Skeletal muscle satellite cell (primary cell): ENCODE measurements around the gene RSKR.
A peak's percentile ranks its signal among the peaks of the same experiment; 100 is the strongest.

ENCODE experiments used
- H3K27me3 ChIP-seq: 2 replicates; pipeline ENCODE4 v1.7.0; 2013; ENCODE audit warnings: low read length; ENCODE audit not compliant: control insufficient read depth, insufficient read depth
- H3K36me3 ChIP-seq: 2 replicates; pipeline ENCODE4 v1.7.0; 2013; ENCODE audit warnings: mild to moderate bottlenecking, control low read depth, low read length; ENCODE audit not compliant: insufficient read depth
- H3K4me1 ChIP-seq: 2 replicates; pipeline ENCODE4 v1.7.0; 2013; ENCODE audit warnings: low read length; ENCODE audit not compliant: control insufficient read depth, insufficient read depth
- H3K4me2 ChIP-seq: 2 replicates; pipeline ENCODE4 v1.7.0; 2013; ENCODE audit warnings: mild to moderate bottlenecking, low read length
- H3K4me3 ChIP-seq: 2 replicates; pipeline ENCODE4 v1.7.0; 2013; ENCODE audit warnings: low read length
- H3K9ac ChIP-seq: 2 replicates; pipeline ENCODE4 v1.7.0; 2013; ENCODE audit warnings: mild to moderate bottlenecking, low read depth, low read length, moderate library complexity
- H3K9me3 ChIP-seq: replicated peaks from 2 replicates; pipeline ENCODE4 v1.7.0; 2013; ENCODE audit warnings: mild to moderate bottlenecking, control low read depth, low read length

The RSKR gene

DNA sequence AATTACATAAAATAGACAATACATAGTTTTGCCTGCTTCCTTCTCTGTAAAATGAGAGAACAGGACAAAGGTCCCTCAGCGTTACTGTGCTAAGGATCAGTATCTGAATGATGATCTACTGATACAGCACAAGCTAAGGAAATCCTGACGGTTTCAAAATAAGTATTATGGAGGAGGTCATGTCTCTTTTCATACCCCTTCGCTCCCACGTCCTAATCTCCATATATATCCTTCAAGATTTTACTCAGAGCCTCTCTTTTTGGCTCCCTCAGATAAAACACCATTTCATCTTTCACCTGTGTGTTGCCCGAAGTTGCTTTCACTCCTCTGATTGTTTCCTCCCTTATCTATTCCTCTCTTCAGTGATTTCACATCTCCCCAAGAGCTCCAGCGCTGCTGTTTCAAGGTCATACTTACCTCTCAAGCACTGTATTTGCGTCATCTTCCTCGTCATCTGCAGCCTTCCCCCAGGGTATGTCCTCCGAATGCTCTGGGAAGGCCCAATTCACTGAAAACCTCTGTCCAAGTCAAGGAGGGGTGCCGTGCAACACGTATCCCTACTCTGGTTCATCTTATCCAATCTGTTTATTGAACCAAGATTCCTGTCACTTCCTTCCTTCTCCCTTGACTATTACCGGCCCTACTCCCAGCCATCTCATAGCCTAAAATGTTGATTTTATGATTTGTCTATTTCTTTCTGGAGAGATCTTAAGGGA, 32.2 kb upstream of the RSKR start:
- H3K9me3 ChIP-seq = no peaks in the 10 kb centered on the region
- peak overlapping the region; percentile 94 for H3K4me2 ChIP-seq
- H3K4me3 ChIP-seq = no peak overlapping the region
- peaks cover 13% of the 10 kb centered on the region for H3K4me1 ChIP-seq
- no peaks in the 10 kb centered on the region for H3K27me3 ChIP-seq
- H3K36me3 ChIP-seq = peaks cover 27% of the 10 kb centered on the region
- peak overlapping the region; percentile 91 for H3K9ac ChIP-seq

DNA sequence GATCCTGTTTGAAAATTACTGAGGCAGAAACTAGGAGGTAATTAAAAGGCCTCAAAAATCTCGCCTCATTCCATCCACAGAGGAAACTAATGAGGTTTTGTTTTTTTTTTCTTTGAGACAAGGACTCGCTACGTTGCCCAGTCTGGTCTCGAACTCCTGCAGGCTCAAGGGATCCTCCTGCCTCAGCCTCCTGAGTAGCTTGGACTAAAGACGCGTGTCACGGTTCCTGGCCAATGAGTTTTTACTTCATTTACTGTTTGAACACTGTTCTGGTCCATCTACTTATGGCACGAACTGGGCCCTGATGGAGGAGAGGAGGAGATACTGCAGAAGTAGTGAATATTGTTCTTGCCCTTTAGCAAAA, 31.6 kb upstream of the RSKR start:
- H3K36me3 ChIP-seq = peaks cover 34% of the 10 kb centered on the region
- peak overlapping the region; percentile 85 for H3K4me3 ChIP-seq
- peaks cover 13% of the 10 kb centered on the region for H3K4me1 ChIP-seq
- H3K9ac ChIP-seq = peak overlapping the region; percentile 91
- H3K27me3 ChIP-seq = no peaks in the 10 kb centered on the region
- no peaks in the 10 kb centered on the region for H3K9me3 ChIP-seq
- peak overlapping the region; percentile 94 for H3K4me2 ChIP-seq

DNA sequence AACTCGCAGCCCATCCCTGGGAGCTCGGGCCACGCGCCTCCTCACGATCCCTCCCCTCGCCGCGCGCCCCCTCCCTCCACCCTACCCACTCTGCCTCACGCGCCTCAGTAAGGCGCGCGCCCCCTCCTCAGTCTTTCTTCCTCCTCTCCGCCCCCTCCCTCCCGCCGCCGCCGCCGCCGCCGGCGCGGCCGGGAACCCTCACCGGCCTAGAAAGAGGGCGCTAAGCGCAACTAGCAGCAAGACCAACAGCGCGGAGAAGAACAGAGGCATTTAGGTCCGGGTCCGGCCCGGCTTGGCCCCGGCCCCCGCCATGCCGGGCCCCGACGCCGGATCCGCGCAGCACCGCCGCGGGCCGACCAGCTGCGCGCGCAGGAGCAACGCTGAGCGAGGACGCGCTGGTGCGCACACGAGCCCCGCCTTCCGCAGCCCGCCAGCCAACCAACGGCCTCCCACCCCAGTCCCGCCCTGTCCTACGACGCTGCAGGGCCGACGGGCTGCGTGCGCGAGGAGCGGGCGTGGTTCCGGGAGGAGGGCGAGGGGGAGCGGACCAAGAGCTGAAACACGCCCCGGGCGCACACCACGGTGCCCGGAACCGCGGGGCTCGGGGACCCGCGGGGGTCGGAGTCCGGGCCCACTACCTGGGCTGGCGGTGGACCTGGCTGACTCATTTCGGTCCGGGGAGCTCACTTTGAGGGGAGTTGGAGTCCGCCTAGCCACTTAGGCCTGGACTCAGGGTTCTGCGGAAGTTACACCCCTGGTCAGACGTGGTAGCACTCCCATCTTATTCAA, 31.0 kb upstream of the RSKR start, which contains the start of gene BLTP2:
BLTP2 (minus strand) TSS at position 372 of the 789 bp plus-strand sequence; CDS start at position 270, 102 bp downstream.
- H3K4me3 ChIP-seq = peak within 1 kb of the TSS; percentile 85
- H3K4me2 ChIP-seq = peak within 1 kb of the TSS; percentile 94
- H3K36me3 ChIP-seq = peaks cover 37% of the 10 kb centered on the region
- no peaks in the 10 kb centered on the region for H3K27me3 ChIP-seq
- H3K9me3 ChIP-seq = no peaks in the 10 kb centered on the region
- H3K4me1 ChIP-seq = peaks cover 13% of the 10 kb centered on the region
- H3K9ac ChIP-seq = peak within 1 kb of the TSS; percentile 91

DNA sequence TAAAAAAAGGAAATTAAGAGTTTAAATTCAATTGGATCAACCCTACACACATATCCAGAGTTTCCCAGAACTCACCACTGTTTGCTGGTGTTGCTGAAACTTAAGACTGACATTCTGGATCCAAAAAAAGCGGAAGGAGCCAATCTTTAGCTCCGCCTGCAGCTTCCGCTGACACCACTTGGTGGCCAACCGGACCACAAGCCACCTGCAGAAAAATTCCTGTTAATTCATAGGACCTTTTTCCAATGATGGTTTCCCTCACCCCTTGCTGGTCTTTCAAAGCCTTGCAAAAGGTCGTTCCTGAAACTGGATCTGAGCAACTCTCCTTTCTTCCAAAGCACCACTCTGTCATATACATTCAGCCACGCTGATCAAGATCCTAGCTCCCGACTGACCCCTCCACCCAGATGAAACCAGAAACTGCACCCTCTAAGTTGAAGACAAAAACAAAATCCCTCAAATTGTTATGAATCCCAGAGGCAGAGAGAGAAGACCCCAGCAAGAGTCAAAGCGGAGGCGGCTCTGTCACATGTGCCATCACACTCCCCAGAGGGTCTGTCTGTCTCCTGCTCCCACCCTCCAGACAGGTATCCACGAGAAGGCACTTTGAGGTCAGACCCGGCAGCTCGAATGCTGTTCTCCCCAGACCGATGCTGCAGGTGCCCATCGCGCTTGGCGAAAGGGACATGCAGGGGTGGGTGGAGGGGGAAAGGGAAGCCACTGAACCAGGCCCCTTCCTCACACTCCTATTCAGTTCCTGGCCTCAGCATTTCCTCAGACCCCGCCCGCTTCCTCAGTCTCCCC, 30.2 kb upstream of the RSKR start:
- peak overlapping the region; percentile 91 for H3K9ac ChIP-seq
- peaks cover 44% of the 10 kb centered on the region for H3K36me3 ChIP-seq
- H3K9me3 ChIP-seq = no peaks in the 10 kb centered on the region
- H3K4me1 ChIP-seq = peaks cover 13% of the 10 kb centered on the region
- peak overlapping the region; percentile 94 for H3K4me2 ChIP-seq
- H3K4me3 ChIP-seq = peak overlapping the region; percentile 85
- no peaks in the 10 kb centered on the region for H3K27me3 ChIP-seq

DNA sequence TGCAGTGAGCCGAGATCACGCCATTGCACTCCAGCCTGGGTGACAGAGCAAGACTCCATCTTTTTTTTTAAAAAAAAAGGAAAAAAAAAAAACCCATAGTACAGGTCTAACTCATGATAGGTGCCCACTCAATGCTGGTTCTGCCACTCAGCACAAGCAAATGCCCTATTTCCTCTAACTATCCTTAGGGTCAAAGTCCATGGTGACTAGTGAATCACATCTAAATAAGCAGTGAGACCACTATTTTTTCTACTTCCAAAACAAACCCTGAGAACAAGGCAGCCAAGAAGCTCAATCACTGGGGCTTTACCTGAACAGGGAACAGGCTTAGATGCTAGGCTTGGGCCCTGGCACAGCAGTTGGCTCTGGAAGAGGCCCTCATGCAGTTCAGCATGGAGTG, 27.6 kb upstream of the RSKR start:
- H3K4me2 ChIP-seq = no peak overlapping the region
- H3K4me1 ChIP-seq = peaks cover 9% of the 10 kb centered on the region
- peaks cover 60% of the 10 kb centered on the region for H3K36me3 ChIP-seq
- H3K9me3 ChIP-seq = no peaks in the 10 kb centered on the region
- no peaks in the 10 kb centered on the region for H3K27me3 ChIP-seq
- H3K9ac ChIP-seq = no peak overlapping the region
- no peak overlapping the region for H3K4me3 ChIP-seq

DNA sequence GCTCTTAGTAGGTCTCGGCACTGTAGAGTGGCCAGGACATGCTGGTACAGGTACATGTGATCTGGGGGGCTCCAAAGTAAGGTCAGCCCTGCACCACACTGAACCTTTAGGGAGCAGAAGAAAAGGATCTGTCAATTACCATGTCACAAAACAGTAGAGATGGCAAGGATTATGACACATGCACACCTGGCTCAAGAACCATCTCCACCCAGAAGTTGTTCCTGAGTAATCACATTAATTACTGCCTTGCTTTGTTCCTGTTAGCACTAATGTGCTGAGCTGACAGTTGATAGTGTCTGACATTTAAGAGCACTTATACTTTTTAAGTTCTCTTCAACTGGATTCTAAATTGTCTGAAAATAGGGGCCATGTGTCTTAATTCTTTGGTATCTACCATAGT, 21.5 kb upstream of the RSKR start:
- no peaks in the 10 kb centered on the region for H3K4me1 ChIP-seq
- H3K36me3 ChIP-seq = peaks cover 85% of the 10 kb centered on the region
- H3K9ac ChIP-seq = no peak overlapping the region
- H3K27me3 ChIP-seq = no peaks in the 10 kb centered on the region
- H3K4me3 ChIP-seq = no peak overlapping the region
- no peaks in the 10 kb centered on the region for H3K9me3 ChIP-seq
- H3K4me2 ChIP-seq = no peak overlapping the region

DNA sequence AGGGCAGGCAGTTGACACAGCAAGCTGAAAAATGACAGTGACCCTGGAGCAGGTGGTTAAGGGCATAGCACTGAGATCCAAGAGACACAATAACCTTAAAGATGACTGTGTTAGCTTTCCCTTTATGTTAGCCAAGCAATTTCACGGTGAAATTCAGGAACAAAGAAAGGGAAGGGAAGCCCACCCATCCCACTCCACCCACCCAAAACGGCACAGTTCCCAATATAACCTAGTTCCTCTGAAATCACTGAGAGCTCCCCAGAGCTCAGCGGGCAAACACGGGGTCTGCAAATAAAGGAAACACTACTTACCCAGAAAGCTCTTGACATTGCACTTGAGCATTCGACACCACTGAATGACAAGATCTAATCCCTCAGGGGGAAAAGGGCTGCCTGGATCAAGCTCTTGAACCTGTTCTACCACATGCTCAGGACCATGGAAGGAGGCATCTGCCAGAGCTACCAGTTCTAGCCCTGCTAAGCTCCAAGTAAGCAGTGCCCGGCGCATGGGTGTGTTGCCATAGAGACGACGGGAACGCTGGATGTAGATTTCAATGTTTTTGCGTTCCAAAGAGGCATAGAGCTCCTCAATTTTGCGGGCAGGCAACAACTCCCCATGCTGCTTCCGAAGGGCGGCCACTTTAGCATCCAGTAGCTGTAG, 20.4 kb upstream of the RSKR start:
- Histone ChIP-seq H3K4me1 (no peaks in the 10 kb centered on the region), H3K9ac (no peak overlapping the region), H3K4me3 (no peak overlapping the region), H3K9me3 (no peaks in the 10 kb centered on the region), H3K27me3 (no peaks in the 10 kb centered on the region), H3K36me3 (peaks cover 79% of the 10 kb centered on the region), H3K4me2 (no peak overlapping the region)

DNA sequence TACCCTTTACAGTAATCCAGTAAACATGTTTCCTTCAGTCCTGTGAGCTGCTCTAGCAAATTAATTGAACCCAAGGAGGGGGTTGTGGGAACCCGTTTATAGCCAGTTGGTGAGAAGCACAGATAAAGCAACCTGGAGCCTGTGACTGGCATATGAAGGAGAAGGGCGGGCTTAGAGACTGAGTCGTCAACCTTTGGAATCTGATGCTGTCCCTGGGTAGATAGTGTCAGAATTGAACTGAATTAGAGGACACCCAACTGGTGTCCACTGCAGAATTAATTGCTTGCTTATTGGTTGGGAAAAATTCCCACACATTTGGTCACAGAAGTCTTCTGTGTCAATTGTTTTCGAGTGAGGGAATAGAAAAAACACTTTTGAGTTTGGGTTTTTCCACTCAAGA, 12.8 kb upstream of the RSKR start:
- Histone ChIP-seq H3K36me3 (peaks cover 60% of the 10 kb centered on the region), H3K4me2 (no peak overlapping the region), H3K4me1 (no peaks in the 10 kb centered on the region), H3K9me3 (no peaks in the 10 kb centered on the region), H3K9ac (no peak overlapping the region), H3K27me3 (no peaks in the 10 kb centered on the region), H3K4me3 (no peak overlapping the region)

DNA sequence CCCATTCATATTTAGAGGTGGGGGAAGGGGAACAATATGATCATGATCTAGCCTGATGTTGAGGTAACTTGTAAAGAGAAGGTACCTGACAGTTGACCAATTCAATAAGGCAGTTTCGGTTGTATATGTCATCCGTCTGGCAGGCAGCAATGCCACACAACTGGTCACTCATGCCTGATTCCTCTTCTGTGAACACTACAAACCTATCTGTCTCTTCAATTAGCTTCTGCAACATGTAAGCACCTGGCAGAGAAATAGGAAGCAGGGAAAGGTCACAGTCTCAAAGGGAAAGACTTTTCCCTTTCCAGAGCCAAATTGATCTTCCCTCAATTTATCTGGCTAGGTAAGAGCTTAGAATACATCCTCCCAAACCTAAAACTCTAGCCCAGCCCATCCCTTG, 10.2 kb upstream of the RSKR start:
- H3K4me1 ChIP-seq = no peaks in the 10 kb centered on the region
- peaks cover 73% of the 10 kb centered on the region for H3K36me3 ChIP-seq
- no peak overlapping the region for H3K4me2 ChIP-seq
- no peaks in the 10 kb centered on the region for H3K9me3 ChIP-seq
- H3K4me3 ChIP-seq = no peak overlapping the region
- no peaks in the 10 kb centered on the region for H3K27me3 ChIP-seq
- no peak overlapping the region for H3K9ac ChIP-seq

DNA sequence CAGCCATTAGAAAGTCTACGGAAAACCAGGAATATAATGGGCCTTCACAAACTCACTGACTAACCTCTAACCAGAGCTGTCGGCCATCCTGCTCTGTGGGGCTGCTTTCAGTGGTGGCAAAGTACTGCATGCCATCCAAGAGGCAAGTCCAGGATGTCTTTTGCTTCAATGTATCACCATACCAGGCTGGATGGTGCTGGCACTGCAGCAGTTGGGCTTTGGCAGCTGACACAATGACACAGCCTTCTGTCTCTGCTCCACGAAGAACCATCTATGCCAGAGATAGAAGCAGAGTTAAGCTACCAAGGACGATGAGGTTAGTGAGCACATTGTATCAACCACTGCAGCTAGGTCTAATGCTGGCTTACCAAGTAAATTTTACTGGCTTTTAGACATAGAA, 9.7 kb upstream of the RSKR start:
- Histone ChIP-seq H3K9me3 (no peaks in the 10 kb centered on the region), H3K36me3 (peaks cover 77% of the 10 kb centered on the region), H3K4me1 (no peaks in the 10 kb centered on the region), H3K4me3 (no peak overlapping the region), H3K4me2 (no peak overlapping the region), H3K9ac (no peak overlapping the region), H3K27me3 (no peaks in the 10 kb centered on the region)

DNA sequence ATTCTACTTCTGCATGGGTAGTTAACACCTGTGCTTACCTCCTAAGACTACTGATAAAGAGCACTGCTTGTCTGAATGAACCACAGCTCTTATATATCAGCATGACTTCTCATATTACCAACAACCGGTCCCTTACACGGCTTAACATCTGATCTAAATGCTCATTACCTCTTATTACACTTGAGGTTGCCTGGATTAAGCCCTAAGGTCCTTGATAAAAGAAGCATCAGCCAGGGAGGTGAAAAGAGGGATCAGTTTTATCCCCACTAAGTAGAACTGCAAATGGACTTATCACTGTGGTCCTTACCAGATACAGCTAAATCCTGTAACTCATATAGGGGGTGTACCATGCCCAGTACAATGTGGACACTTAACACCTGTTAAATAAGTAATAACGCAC, 8.2 kb upstream of the RSKR start:
- Histone ChIP-seq H3K4me3 (no peak overlapping the region), H3K27me3 (no peaks in the 10 kb centered on the region), H3K4me1 (no peaks in the 10 kb centered on the region), H3K9ac (no peak overlapping the region), H3K4me2 (no peak overlapping the region), H3K36me3 (peaks cover 74% of the 10 kb centered on the region), H3K9me3 (no peaks in the 10 kb centered on the region)
